Gastrocnemius medialis (tissue), 4 donors: ENCODE results near the gene DBF4. TPM values are rescaled to one million over a fixed set of nuclear protein-coding genes. Genes with fewer than 3 reads are reported as not detected.
"Not testable (repeated sequence)": the region's sequence is repeated elsewhere in the genome, so short reads cannot be mapped to it uniquely, and the experiment has no call there.

Source experiments
- ATAC-seq, 2 donors: fragments of 150-250 bp; one replicate each; pipeline ENCODE4 v1.9.1; 2016
- DNase-seq, 2 donors: peaks; one replicate each; pipeline ENCODE4 v3.0.0-alpha.2; 2019
- H3K27ac ChIP-seq, 4 donors: fragments of 200-600 bp; sonication (generic); 1 replicate in 1 of 4; 2 replicates in 3 of 4; pipeline ENCODE4 v1.5.1; 2016 to 2018; ENCODE audit warnings: mild to moderate bottlenecking in 2 of 4, moderate library complexity in 1 of 4
- H3K27me3 ChIP-seq, 3 donors: fragments of 200-600 bp; sonication (generic) in 2 of 3; 1 replicate in 1 of 3; 2 replicates in 2 of 3; pipeline versions ENCODE4 v1.5.1 to v1.6.0; 2016 to 2019; ENCODE audit warnings: mild to moderate bottlenecking in 1 of 3, moderate library complexity in 1 of 3
- H3K36me3 ChIP-seq, 2 donors: fragments of 200-600 bp; sonication (generic) in 1 of 2; one replicate each; pipeline ENCODE4 v1.5.1; 2017 to 2018
- H3K4me1 ChIP-seq, 2 donors: fragments of 200-600 bp; sonication (generic) in 1 of 2; one replicate each; pipeline ENCODE4 v1.5.1; 2016 to 2017; ENCODE audit warnings: mild to moderate bottlenecking in 2 of 2
- H3K4me3 ChIP-seq, 4 donors: fragments of 200-600 bp; sonication (generic) in 3 of 4; 1 replicate in 1 of 4; 2 replicates in 3 of 4; pipeline ENCODE4 v1.5.1; 2016 to 2019; ENCODE audit warnings: mild to moderate bottlenecking in 2 of 4
- H3K9me3 ChIP-seq, 3 donors: fragments of 200-600 bp; sonication (generic) in 2 of 3; 1 replicate in 1 of 3; 2 replicates in 2 of 3; pipeline ENCODE4 v1.5.1; 2016 to 2019
- POLR2A ChIP-seq, 2 donors: fragments of 450-650 bp; IDR thresholded peaks; one replicate each; pipeline ENCODE4 v1.6.1; 2017; ENCODE audit warnings: antibody characterized with exemption in 2 of 2, mild to moderate bottlenecking in 2 of 2, moderate library complexity in 2 of 2
- in situ Hi-C, 4 donors: fragments of 200-750 bp; cut with MboI; loops; one replicate each; pipeline versions ENCODE4 v1.15.0 to v1.8.0; 2017; ENCODE audit warnings: low sequenced_read_pairs in 4 of 4
- intact Hi-C: fragments of 100-400 bp; cut with DNase I; formaldehyde crosslinking; loops from one replicate; pipeline ENCODE4 v1.15.1; 2023; ENCODE audit warnings: low total_unique reads
- total RNA-seq, 4 donors: library from RNA; depleted of rRNA; stranded (reverse); fragments of >200 nt; gene quantifications; one replicate each; pipeline versions ENCODE4 v1.1.0 to v1.2.3, GENCODE V29; 2016
- TF ChIP-seq, protein P1 (sequence below), 5 experiments: fragments of 450-650 bp in 3 of 5; fragments of 200-600 bp in 2 of 5; sonication (generic) in 2 of 5; IDR thresholded peaks in 4 of 5; conservative IDR thresholded peaks in 1 of 5; 1 replicate in 4 of 5; 2 replicates in 1 of 5; pipeline ENCODE4 v1.5.1; 2016 to 2019; ENCODE audit warnings: antibody characterized with exemption in 5 of 5, mild to moderate bottlenecking in 3 of 5, moderate library complexity in 3 of 5

The DBF4 gene
- total RNA-seq, 4 donors from 2014 or later: 2.2 to 5.9 (median 3.2) TPM

DNA sequence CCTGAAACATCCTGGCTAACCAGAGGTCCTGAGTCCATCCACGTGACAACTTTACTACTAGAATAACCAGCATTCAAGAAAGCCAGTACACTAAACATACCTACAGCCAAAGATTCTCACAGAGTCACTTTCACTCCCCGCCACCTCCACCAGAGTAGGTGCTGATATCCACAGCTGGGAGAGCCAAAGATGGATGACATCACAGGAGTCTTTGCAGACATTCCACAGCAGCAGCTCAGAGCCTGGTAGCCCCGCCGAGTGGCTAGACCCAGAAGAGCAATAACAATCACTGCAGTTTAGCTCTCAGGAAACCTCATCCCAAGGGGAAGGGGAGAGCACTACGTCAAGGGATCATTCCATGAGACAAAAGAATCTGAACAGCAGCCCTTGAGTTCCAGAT lies 44.3 kb downstream of the DBF4 start:
- no peaks in the 10 kb centered on the region for H3K27me3 ChIP-seq
- TF ChIP-seq POLR2A (IDR thresholded peaks at IDR 0.05): no peak
- TF ChIP-seq, protein P1, sequence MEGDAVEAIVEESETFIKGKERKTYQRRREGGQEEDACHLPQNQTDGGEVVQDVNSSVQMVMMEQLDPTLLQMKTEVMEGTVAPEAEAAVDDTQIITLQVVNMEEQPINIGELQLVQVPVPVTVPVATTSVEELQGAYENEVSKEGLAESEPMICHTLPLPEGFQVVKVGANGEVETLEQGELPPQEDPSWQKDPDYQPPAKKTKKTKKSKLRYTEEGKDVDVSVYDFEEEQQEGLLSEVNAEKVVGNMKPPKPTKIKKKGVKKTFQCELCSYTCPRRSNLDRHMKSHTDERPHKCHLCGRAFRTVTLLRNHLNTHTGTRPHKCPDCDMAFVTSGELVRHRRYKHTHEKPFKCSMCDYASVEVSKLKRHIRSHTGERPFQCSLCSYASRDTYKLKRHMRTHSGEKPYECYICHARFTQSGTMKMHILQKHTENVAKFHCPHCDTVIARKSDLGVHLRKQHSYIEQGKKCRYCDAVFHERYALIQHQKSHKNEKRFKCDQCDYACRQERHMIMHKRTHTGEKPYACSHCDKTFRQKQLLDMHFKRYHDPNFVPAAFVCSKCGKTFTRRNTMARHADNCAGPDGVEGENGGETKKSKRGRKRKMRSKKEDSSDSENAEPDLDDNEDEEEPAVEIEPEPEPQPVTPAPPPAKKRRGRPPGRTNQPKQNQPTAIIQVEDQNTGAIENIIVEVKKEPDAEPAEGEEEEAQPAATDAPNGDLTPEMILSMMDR (IDR thresholded peaks at IDR 0.05 in 4 of 5, conservative IDR thresholded peaks at IDR 0.05 in 1 of 5): no peak
- H3K9me3 ChIP-seq: no peaks in the 10 kb centered on the region
- H3K27ac ChIP-seq: no peak overlapping the region
- in situ Hi-C loops (no loop called here), intact Hi-C loops (no loop called here)
- no peak overlapping the region for H3K4me3 ChIP-seq
- H3K36me3 ChIP-seq: no peaks in the 10 kb centered on the region
- no peak for ATAC-seq
- no peaks in the 10 kb centered on the region for H3K4me1 ChIP-seq
- no peak for DNase-seq

DNA sequence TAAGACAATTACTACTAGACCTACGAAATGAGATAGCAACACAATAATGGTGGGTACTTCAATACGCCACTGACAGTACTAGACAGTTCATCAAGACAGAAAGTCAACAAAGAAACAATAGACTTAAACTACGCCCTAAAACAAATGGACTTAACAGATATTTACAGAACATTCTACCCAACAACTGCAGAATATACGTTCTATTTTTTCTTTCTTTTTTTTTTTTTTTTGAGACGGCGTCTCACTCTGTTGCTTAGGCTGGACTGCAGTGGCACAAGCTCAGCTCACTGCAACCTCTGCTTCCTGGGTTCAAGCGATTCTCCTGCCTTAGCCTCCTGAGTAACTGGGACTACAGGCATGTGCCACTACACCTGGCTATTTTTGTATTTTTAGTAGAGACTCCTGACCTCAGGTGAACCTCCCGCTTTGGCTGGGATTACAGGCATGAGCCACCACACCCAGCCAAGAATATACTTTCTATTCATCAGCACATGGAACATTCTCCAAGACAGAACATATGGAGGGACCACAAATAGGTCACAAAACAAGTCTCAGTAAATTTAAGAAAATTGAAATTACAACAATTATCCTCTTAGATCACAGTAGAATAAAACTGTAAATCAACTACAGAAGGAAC lies 46.6 kb downstream of the DBF4 start:
- H3K36me3 ChIP-seq, H3K4me3 ChIP-seq, DNase-seq, H3K9me3 ChIP-seq, H3K27me3 ChIP-seq, intact Hi-C loops, ATAC-seq, H3K4me1 ChIP-seq, in situ Hi-C loops, H3K27ac ChIP-seq: not testable (repeated sequence)

DNA sequence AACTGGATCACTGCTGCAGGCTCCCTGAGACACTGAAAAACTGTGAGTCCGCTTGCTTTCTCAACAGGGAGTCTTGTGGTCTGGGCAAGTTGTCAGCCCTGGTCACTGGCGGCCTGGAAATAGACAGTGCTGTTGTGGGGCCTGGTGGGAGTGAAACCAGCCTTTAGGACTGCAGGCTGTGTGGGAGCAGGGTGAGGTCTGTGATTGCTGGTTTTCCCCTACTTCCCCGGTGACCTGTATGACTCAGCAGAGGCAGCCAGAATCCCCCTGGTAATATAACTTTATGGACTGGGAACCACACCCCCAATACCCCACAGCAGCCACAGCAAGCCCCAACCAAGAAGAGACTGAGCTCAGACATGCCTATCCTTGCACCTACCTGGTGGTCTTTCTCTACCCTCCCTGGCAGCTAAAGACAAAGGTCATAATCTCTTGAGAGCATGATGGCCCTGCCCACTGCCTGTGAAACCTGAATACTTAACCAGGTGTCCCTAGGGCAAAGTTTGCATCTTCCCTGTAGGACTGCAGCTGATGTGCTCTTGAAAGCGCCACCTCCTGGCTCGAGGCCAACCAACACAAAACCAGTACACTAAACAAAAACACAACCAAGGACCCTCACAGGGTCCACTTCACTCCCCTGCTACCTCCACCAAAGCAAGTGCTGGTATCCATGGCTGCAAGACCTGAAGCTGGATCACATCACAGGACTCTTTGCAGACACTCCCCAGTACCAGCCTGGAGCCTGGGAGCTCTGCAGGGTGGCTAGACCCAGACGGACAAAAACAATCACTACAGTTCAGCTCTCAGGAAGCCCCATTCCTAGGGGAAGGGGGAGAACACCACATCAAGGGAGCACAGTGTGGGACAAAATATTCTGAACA lies 50.5 kb downstream of the DBF4 start:
- no peaks in the 10 kb centered on the region for H3K4me1 ChIP-seq
- no peaks in the 10 kb centered on the region for H3K9me3 ChIP-seq
- no peak overlapping the region for H3K27ac ChIP-seq
- no peaks in the 10 kb centered on the region for H3K36me3 ChIP-seq
- no peak for TF ChIP-seq POLR2A (IDR thresholded peaks at IDR 0.05)
- TF ChIP-seq, protein P1 (IDR thresholded peaks at IDR 0.05 in 4 of 5, conservative IDR thresholded peaks at IDR 0.05 in 1 of 5): no peak
- H3K27me3 ChIP-seq: no peaks in the 10 kb centered on the region
- no peak overlapping the region for H3K4me3 ChIP-seq
- intact Hi-C loops (no loop called here), in situ Hi-C loops (no loop called here)
- ATAC-seq (no peak), DNase-seq (no peak)

DNA sequence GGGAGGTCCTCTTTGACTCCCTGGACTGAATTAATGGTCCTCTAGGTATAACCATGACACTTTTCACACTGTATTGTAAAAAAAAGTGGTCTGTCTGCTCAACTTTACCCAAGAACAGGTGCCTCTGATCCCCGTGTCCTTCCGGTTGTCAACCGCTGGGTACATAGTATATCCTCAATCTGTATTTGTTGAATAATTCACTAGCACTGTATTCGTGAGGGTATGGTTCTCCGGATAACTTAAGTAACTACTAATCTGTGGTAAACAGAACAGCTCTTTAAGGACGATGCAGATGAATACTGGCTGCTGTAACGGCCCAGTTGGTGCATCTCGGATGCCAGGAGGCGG lies 57.3 kb downstream of the DBF4 start:
- peak overlapping the region; percentile 58 to 87 (median 66) for H3K4me3 ChIP-seq
- ATAC-seq (no peak), DNase-seq (no peak)
- intact Hi-C loops: no loop called here
- TF ChIP-seq POLR2A (IDR thresholded peaks at IDR 0.05): no peak
- TF ChIP-seq, protein P1 (IDR thresholded peaks at IDR 0.05 in 4 of 5, conservative IDR thresholded peaks at IDR 0.05 in 1 of 5): no peak
- H3K36me3 ChIP-seq: no peaks in the 10 kb centered on the region
- in situ Hi-C loops: no loop called here
- H3K4me1 ChIP-seq: peaks cover 0 to 7% of the 10 kb centered on the region in 2 donors
- H3K9me3 ChIP-seq: no peaks in the 10 kb centered on the region
- peak overlapping the region; percentile 3 to 49 (median 38) for H3K27ac ChIP-seq
- no peaks in the 10 kb centered on the region for H3K27me3 ChIP-seq

DNA sequence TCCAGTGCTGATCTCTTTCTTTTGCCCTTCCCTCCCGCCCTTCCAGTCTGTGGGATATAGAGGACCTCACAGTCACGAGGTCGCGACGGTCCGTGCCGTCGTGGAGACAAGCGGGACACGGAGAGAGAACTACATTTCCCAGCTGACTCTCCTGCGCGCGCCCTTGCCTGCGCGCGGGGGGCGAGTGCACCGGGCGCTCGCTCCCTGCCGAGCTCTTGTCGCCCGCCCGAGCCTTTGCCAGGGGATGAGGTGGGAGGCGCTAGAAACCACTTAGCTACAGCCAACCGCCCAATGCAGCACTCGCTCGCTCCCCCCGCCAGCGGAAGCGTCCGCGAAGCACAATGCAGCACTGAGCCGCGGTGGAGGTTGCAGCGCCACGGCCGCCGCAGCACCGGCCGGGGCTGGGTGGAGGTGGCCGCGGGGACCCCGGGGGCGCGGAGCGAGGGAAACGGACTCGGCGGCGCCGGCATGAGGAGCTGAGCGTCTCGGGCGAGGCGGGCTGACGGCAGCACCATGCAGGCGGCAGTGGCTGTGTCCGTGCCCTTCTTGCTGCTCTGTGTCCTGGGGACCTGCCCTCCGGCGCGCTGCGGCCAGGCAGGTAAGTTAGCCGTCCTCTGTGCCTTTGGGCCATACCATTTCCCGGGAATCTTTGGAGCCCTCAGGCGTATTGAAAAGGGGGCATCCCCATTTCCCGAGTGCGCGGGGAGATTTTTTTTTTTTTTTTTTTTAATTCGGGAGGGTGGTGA lies 57.8 kb downstream of the DBF4 start, which contains the start of gene ADAM22:
TSS of gene ADAM22 (plus strand) at position 299 of the 746 bp plus-strand sequence. CDS start at position 514, 215 bp downstream.
- ATAC-seq (peak; percentile 87 to 89), DNase-seq (peak; percentile 52 to 77)
- peak in 1 of 2 donors; percentile 29 for TF ChIP-seq POLR2A (IDR thresholded peaks at IDR 0.05)
- TF ChIP-seq, protein P1 (IDR thresholded peaks at IDR 0.05 in 4 of 5, conservative IDR thresholded peaks at IDR 0.05 in 1 of 5): no peak
- Histone ChIP-seq H3K36me3 (no peaks in the 10 kb centered on the region), H3K4me1 (peaks cover 0 to 7% of the 10 kb centered on the region in 2 donors), H3K27ac (peak within 1 kb of the TSS; percentile 3 to 59 (median 38)), H3K27me3 (no peaks in the 10 kb centered on the region), H3K4me3 (peak within 1 kb of the TSS; percentile 58 to 87 (median 66)), H3K9me3 (no peaks in the 10 kb centered on the region)
- in situ Hi-C loops (no loop called here), intact Hi-C loops (no loop called here)
